ENCODE measurements around the gene CYTL1.
"Not testable (repeated sequence)": the region's sequence is repeated elsewhere in the genome, so short reads cannot be mapped to it uniquely, and the experiment has no call there.

The CYTL1 gene, protein sequence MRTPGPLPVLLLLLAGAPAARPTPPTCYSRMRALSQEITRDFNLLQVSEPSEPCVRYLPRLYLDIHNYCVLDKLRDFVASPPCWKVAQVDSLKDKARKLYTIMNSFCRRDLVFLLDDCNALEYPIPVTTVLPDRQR

DNA sequence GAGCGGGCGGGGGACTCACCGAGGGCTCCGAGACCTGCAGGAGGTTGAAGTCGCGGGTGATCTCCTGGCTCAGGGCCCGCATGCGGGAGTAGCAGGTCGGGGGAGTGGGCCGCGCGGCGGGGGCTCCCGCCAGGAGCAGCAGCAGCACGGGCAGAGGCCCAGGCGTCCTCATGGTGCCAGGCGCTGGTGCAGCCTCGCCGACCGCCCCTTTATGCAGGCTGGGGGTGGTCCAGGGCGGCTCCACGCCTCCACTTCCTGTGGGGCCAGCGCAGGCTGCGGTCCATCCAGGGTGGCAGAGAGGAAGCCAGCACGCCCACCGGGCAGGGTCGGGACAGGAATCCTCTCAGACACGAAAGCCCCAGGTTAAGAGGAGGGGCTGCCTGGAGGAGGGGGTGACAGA lies at the start of gene CYTL1:
CYTL1 (minus strand) TSS at position 185 of the 400 bp plus-strand sequence; CDS start at position 172, 13 bp downstream.
- DNase-seq, result no peak

DNA sequence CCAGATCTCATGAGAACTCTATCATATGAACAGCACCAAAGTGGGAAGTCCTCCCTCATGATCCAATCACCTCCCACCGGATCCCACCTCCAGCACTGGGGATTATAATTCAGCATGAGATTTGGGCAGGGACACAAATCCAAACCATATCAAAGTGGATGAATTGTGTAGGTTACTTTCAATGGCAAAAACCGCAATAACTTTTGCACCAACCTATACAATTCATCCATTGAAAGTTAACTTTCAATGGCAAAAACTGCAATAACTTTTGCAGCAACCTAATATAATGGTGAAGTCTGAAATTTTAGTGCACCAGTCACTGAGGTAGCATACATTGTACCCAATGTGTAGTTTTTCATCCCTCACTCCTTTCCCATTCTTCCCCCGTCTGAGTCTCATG lies 48.6 kb upstream of the CYTL1 start:
- no peak for DNase-seq

DNA sequence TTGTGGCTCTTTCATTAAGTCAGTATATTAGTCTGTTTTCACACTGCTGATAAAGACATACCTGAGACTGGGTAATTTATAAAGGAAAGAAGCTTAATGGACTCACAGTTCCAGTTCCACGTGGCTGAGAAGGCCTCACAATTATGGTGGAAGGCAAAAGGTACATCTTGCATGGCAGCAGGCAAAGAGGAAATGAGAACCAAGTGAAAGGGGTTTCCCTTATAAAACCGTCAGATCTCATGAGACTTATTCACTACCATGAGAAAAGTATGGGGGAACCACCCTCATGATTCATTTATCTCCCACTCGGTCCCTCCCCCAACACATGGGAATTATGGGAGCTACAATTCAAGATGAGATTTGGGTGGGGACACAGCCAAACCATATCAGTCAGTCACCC lies 47.7 kb upstream of the CYTL1 start:
- not testable (repeated sequence) for DNase-seq

DNA sequence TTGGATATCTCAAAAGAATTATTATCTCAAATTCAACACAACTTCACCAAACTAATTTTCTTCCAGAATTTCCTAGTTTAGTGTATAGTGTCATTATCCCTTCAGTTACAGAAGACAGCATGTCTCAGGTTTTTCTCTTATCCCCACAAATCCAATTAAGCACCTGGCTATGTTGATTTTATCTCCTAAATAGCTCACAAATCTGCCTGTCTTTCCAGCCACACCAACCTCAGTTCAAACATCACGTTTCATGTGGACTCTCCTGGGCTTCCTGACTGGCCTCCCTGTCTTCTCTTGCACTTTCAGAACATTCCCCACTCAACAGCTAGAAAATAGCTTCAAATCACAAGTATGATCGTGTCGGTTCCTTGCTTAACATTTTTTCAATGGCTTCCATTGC lies 46.8 kb upstream of the CYTL1 start:
- DNase-seq, result no peak

DNA sequence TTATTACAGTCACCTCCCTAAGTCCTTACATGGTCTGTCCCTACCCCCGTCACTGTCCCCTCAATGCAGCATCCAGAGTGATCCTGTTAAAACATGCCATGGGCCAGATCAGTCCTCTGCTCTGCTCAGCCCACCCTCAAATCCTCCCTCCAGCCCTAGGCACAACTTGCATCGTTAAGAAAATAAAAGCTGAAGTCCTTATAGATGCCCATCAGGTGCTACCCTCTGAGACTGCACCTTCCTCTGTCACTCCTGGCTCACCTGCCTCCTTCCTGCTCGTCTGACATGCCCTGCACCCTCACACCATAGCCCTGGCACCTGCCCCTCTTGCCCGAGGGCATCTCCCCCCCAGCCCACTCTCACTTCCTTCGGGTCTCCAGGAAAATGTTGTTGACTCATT lies 36.2 kb upstream of the CYTL1 start:
- no peak for DNase-seq

DNA sequence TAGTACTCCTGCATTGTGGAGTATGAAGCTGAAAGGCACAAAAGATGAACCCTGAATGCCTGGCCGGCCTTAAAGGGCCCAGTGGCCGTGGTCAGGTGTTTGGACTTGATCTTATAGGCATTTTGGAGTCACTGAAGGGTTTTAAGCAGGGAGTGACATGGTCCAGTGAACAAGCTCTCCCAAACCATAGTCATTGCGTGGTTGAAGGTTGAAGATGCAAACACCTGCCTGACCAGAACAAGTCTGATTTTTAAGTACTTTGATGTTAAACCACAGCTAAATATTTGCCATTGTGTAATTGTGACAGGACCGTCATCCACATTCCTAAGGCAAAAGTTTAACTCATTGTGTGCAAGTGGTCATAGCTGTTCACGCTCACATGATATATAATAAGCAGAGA lies 35.3 kb upstream of the CYTL1 start:
- no peak for DNase-seq

DNA sequence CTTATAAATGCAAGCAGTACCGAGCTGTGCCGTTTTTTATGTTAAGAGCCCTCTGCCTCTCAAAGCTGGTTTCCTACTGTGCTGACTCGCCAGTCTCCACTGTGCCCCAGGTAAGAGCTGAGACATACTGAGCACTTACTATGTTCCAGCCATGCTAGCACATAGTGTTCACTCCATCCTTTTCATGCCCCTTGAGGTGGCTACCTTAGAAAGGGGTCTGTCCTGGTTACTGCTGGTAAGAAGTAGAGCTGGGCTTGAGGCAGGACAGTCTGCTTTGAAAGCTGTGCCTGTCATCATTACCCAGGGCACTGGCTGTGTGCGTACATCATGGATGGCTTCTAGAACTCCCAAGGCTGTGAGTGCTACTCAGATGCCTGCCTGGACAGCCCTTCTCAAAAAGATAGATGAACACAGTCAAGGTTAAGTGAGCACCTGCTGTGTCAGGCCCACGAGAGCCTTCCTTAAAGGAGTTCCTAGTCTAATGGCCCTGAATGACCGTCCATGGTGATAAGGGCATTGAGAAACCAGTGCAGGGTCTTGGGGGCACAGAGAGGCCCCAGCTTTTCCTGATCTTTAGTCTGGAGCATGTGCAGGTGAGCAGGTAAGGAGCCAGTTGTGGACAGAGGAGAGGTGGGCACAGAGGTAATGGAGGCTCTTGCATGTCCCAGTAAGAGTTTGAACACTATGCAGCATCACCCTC lies 33.6 kb upstream of the CYTL1 start:
- DNase-seq, result no peak

DNA sequence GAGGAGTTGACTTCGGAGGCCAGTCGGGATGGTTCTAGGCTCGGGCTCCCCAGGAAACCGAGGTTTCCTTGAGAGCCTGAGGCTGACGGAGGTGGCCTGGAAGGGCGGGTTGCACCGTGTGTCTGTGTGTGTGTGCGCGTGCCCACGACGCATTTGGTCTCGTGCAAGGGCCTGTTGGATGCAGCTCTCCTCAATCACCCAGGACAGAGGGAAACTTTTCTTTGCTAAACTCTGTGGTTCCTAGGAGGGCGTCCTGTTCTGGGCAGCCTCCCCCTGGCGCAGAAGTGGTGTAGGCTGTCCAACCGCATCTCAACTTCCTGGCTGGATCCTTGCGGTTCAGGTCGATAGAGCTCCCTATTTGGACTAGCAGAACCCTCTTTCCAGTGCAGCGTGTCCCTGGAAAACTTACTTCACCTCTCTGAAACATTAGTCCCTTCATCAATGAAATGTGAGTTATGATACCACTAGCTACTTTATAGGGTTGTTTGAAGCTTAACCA lies 33.0 kb upstream of the CYTL1 start:
- DNase-seq, result no peak

DNA sequence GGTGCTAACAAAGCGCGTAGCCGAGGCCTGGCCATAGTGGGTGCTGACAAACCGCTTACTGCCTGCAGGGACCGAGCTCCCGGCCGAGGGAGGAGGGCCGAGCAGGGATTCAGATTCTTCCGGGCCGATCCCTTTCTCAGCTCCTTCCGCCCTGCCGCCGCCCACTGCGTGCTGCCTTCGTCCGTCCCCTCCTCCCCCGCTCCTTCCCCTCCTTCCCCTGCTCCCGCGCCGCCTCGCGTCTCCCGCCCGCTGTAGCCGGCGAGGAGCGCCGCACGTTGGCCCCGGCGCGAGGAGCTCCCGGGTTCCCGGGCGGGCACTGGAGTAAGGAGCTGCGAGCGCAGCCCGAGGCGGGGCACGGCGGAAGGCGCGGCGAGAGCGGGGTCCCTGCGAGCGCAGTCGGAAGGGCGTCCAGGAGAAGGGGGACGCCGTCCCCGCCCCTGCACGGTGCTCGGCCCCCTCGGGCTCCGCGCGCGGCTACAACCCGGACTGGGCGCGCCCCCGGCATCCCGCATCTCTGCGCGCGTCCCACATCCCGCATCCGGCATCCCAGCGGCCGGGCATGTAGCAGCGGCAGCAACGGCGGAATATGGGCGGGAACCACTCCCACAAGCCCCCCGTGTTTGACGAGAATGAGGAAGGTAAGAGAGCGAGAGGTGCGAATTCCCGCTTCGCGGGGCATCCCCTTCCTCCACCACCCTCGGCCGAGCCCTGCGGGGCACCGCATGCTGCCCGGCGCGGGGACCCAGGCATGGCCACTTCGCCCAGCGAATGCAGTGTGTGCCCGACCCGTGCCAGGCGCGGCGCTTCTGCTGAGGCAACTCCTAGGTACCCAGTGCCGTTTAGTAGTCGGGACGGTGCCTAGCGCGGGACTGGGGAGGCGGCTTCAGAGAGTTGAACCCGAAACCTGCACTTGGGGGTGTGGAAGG lies 32.3 kb upstream of the CYTL1 start, which contains the start of gene STK32B:
STK32B (plus strand) TSS at position 203 of the 926 bp plus-strand sequence.
- peak; percentile 3 for DNase-seq

DNA sequence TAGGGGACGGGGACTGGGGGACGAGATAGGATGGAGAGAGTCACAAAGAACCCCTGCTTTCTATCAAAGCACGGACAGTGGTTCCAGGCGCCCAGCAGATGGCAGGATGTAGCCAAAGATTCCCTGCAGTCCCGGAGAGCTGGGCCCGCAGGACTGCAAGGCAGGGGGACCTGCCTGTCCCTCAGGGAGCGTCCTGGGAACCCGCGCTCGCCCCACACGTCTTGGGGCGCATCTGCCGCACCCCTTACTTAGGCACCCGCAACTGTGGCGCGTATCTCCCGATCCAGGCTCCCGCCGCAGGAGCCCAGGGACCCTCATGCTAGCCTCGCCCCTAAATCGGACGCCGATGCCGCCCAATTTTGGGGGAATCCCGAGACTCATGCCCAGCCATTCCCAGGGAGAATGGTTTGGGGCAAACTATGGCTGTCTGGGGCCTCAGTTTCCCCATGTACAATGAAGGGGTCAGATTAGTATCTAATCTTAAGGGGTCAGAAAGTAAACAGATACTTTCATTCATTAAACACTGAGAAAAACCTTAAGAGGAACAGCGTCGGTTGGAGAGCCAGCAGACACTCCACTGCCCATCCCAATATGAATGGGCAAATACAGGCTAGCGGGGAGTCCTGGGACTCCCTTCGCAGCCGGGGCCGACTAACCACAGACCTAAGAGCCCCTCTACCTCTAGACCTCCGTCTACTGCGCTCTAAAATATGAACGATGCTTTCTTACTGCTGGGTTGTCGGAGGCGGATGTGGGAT lies 31.4 kb upstream of the CYTL1 start:
- DNase-seq, result peak; percentile 23

DNA sequence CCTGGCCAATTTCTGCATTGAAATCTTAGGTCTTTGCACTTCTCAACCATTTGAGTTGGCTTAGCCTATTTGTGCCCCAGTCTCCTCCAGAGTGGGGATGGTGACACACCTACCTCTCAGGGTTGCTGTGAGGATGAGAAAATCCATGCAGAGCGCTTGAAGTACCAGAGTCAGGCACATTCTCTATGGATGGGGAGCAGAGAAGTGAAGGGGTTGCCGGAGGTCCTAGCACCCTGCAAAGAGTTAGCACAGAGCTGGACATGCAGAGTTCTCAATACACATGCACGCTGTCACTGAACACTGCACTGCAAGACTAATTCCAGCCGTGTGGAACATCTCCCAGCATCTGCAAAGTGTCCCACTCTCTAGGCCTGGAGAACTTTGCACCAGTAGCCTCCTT lies 29.5 kb upstream of the CYTL1 start:
- no peak for DNase-seq

DNA sequence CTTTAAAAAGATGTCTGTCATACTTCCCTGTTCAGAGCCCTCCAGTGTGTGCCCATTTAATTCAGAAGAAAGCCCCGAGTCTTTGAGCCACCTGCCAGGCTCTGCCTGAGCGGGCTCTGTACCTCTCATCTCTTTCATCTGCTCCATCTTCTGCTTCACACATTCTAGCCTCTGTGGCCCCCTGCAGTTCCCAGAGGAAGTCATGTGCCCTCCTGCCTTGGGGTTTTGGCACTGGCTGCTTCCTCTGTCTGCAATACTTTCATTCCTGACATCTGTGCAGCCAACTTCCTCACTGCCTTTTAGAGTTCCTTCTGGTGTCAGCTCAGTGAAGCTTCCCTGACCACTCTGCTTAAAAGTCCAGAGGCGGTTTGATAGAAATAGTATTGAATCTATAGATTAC lies 25.8 kb upstream of the CYTL1 start:
- DNase-seq, result no peak

DNA sequence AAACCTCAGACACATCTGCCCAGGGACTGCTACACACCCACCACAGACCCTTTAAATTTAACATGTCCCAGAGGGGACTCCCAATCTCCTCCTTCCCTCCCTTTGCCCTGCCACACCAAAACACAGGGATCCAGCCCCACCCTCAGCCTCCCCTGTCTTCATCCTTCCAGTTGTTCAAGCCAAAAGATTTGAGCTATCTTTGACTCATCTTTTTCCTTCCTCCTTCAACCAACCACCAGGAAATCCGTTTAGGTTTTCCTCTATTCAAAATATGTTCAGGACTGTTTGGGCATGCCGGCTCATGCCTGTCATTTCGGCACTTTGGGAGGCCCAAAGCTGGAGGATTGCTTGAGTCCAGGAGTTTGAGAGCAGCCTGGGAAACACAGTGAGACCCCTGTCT lies 25.1 kb upstream of the CYTL1 start:
- no peak for DNase-seq

DNA sequence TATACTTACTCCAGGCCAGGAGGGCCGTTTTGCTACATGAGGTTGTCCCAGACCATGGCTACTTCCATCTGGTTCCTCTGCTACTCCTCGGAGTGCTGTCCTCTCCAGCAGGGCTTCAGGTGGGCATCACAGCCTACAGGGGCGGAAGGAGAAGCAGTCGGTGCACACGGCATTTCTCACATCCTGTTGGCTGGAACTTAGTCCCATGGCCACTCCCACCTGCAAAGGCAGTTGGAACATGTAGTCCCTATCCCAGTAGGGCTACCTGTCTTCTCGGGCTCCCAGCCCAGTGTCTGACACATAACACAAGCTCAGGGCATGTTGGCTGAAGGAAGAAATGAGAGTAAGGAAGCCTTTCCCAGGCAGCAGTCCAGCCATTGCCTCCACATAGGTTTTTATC lies 24.3 kb upstream of the CYTL1 start:
- DNase-seq, result no peak

DNA sequence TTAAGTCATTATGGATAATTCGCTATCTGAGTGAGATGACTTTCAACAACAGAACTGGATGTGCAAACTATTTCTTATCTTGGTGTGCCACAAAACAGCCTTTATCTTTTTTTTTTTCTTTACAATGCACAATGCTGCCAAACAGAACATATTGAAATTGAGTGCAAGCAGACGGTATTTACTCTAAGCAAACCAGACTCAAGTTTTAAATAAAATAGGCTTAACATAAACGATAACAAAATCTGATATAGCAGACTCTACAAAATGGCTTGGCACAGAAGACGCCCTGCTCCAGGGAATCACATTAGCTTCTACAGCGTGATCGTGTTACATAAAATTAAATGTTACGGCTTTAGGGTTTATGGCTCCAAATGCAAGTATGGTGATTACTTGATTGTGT lies 22.4 kb upstream of the CYTL1 start:
- no peak for DNase-seq

DNA sequence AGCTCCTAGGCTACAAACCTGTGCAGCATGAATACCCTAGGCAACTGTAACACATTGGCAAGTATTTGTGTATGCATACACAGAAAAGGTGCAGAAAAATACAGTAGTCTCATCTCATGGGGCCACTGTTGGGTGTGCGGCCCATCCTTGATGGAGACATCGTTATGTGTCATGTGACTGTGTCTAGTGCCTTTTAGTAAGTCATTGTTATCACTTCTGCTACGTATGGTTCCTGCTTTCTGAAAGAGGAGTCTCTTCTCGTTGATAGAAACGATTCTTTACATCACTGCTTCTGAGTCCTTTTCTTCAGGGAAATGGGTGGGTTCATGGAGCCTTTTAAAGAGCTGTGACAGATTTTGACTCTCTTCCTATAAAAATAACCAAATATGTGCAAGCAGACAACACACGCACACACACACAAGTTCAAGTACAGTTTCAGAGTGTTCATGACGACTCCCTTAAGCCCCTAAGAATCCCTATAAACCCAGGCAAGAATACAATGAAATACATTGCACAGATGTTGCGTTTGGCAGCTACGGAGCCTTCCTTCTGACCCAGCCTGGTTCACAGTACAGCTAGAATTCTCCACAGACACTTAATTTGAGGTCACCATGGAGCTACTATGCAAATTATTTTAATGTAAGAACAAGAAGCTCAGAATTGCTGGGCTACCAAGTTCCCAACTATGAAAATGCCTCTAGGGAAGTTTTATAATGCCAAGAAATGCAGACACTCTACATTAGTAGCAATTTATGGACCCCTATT lies 21.8 kb upstream of the CYTL1 start:
- DNase-seq, result no peak

DNA sequence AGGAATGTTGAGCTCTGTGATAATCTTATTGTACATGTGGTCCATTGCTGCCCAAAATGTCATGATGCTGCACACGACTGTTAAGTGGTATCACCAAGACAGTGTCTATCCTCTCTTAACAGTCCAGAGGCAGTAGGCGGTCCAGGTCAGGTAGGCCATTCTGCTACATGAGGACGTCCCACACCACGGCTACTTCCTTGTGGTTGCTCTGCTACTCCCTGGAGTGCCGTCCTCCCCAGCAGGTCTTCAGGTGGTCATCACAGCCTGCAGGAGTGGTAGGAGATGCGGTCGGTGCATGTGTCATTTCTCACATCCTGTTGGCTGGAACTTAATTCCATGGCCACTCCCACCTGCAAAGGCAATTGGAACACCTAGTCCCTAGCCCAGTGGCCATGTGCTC lies 20.5 kb upstream of the CYTL1 start:
- DNase-seq, result no peak

DNA sequence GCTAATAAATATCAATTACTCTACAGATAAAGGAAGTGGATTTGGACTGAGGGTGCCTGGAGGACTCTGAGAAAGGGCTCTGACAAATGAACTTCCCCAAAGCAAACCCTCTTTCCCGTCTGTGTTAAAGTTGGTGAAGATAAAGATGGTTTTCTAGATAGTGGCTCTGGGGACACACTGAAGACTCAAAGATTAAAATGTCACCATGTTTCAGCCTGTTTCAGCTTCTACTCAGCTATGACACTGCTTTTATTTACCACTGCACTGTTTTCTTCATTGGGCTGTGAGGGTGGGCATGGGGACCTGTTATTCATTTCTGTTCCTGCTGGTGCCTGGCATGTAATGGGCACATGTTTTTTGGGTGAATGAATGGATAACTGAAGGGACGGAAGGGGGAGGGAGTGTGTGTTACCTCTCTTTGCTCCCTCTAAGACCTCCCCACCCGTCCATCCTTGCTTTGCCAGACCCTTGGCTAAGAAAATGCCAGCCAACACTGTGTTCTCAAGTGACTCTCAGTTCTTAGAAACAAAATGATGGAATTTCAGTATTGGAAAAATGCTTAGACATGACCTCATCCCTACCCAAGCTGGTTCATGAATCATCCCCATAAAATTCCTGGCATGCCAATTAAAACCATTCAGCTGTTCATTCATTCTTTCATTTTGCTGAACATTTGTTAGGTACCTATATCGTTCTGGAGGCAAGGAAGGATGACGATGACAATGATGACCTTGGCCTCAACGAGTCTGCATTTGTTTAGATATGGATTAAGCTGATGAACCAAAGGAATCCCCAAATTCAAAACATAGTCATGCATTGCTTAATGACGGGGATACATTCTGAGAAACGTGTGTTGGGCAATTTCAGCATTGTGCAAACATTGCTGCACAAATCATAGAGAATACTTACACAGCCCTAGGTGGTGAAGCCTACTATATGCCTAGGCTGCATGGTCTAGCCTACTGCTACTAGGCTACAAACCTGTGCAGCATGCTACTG lies 18.6 kb upstream of the CYTL1 start:
- no peak for DNase-seq

DNA sequence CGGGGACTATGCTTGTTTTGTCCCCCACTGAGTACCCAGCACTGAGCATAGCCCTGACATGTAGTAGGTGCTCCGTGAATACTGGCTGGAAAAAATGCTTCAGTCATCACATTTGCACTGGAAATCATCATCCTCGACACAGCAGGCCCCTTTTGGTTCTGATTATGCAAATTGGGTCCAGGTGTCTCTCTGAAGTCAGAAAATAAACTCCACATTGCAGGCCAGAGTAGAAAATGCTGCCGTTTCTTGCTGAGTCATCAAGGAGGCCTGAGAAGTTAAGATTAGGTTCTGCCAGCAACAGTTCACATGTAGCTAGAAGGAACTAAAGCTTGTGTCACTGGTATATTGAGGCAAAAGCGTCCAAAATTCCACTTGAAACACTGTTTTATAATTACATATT lies 17.0 kb upstream of the CYTL1 start:
- DNase-seq, result no peak

DNA sequence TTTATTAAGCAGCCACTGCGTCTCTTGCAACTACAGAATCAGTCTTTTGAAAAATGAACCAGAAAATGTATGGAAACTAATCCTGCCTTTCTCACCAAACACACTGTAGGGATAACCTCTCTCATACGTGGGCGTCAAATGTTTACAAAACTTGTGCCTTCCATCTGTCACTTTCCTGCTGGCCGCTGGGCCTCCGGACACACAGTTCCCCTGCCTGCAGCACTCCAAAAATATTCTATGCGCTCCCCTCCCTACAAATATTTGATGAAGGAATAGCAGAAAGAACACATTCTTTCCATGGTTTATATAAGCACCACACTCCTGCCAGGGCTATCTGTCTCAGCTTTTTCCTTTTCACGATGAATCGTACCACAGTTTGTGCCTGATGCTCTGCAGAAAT lies 14.9 kb upstream of the CYTL1 start:
- DNase-seq, result no peak
